ENCODE data around the gene THUMPD3.

Gene THUMPD3

GRCh38 chr3:9379327-9379726, 16.5 kb downstream of the THUMPD3 start:
- no peak for TF ChIP-seq JUND (IDR thresholded peaks at IDR 0.05; ENCODE audit: low read depth)
- in situ Hi-C loops (cut with HindIII; ENCODE audit: low pct_unique_long_range_greater_than_20kb, low sequenced_read_pairs) = no loop called here
- no peak for DNase-seq (ENCODE audit: low read depth in 1 of 2, low spot score in 1 of 2)

- no peak for TF ChIP-seq JUND (IDR thresholded peaks at IDR 0.05; ENCODE audit: low read depth)
- DNase-seq (ENCODE audit: low read depth in 1 of 2, low spot score in 1 of 2) = no peak
- in situ Hi-C loops (cut with HindIII; ENCODE audit: low pct_unique_long_range_greater_than_20kb, low sequenced_read_pairs) = no loop called here
These were observed 17.2 kb downstream of the THUMPD3 start for GRCh38 chr3:9380014-9380413.

- DNase-seq (ENCODE audit: low read depth in 1 of 2, low spot score in 1 of 2) = no peak
- in situ Hi-C loops (cut with HindIII; ENCODE audit: low pct_unique_long_range_greater_than_20kb, low sequenced_read_pairs) = no loop called here
- no peak for TF ChIP-seq JUND (IDR thresholded peaks at IDR 0.05; ENCODE audit: low read depth)
These were observed 21.4 kb downstream of the THUMPD3 start for GRCh38 chr3:9384141-9384828.

GRCh38 chr3:9385187-9386077, 22.6 kb downstream of the THUMPD3 start:
- in situ Hi-C loops (cut with HindIII; ENCODE audit: low pct_unique_long_range_greater_than_20kb, low sequenced_read_pairs) = no loop called here
- no peak for DNase-seq (ENCODE audit: low read depth in 1 of 2, low spot score in 1 of 2)
- no peak for TF ChIP-seq JUND (IDR thresholded peaks at IDR 0.05; ENCODE audit: low read depth)

- no peak for TF ChIP-seq JUND (IDR thresholded peaks at IDR 0.05; ENCODE audit: low read depth)
- DNase-seq (ENCODE audit: low read depth in 1 of 2, low spot score in 1 of 2) = no peak
- in situ Hi-C loops (cut with HindIII; ENCODE audit: low pct_unique_long_range_greater_than_20kb, low sequenced_read_pairs) = no loop called here
These were observed 23.2 kb downstream of the THUMPD3 start for GRCh38 chr3:9386078-9386459.

GRCh38 chr3:9386501-9387321, 23.9 kb downstream of the THUMPD3 start:
- in situ Hi-C loops (cut with HindIII; ENCODE audit: low pct_unique_long_range_greater_than_20kb, low sequenced_read_pairs) = no loop called here
- no peak for DNase-seq (ENCODE audit: low read depth in 1 of 2, low spot score in 1 of 2)
- no peak for TF ChIP-seq JUND (IDR thresholded peaks at IDR 0.05; ENCODE audit: low read depth)

GRCh38 chr3:9387322-9387655, 24.4 kb downstream of the THUMPD3 start:
- no peak for DNase-seq (ENCODE audit: low read depth in 1 of 2, low spot score in 1 of 2)
- TF ChIP-seq JUND (IDR thresholded peaks at IDR 0.05; ENCODE audit: low read depth) = no peak
- in situ Hi-C loops (cut with HindIII; ENCODE audit: low pct_unique_long_range_greater_than_20kb, low sequenced_read_pairs) = no loop called here

GRCh38 chr3:9388142-9388541, 25.3 kb downstream of the THUMPD3 start:
- TF ChIP-seq JUND (IDR thresholded peaks at IDR 0.05; ENCODE audit: low read depth) = no peak
- in situ Hi-C loops (cut with HindIII; ENCODE audit: low pct_unique_long_range_greater_than_20kb, low sequenced_read_pairs) = no loop called here
- no peak for DNase-seq (ENCODE audit: low read depth in 1 of 2, low spot score in 1 of 2)

- no peak for TF ChIP-seq JUND (IDR thresholded peaks at IDR 0.05; ENCODE audit: low read depth)
- no peak for DNase-seq (ENCODE audit: low read depth in 1 of 2, low spot score in 1 of 2)
- in situ Hi-C loops (cut with HindIII; ENCODE audit: low pct_unique_long_range_greater_than_20kb, low sequenced_read_pairs) = no loop called here
These were observed 25.9 kb downstream of the THUMPD3 start for GRCh38 chr3:9388562-9389272.

GRCh38 chr3:9390265-9390888, 27.5 kb downstream of the THUMPD3 start:
- TF ChIP-seq JUND (IDR thresholded peaks at IDR 0.05; ENCODE audit: low read depth) = no peak
- in situ Hi-C loops (cut with HindIII; ENCODE audit: low pct_unique_long_range_greater_than_20kb, low sequenced_read_pairs) = no loop called here
- DNase-seq (ENCODE audit: low read depth in 1 of 2, low spot score in 1 of 2) = no peak

GRCh38 chr3:9392041-9392440, 29.2 kb downstream of the THUMPD3 start:
- no peak for DNase-seq (ENCODE audit: low read depth in 1 of 2, low spot score in 1 of 2)
- no peak for TF ChIP-seq JUND (IDR thresholded peaks at IDR 0.05; ENCODE audit: low read depth)
- in situ Hi-C loops (cut with HindIII; ENCODE audit: low pct_unique_long_range_greater_than_20kb, low sequenced_read_pairs) = no loop called here
